ENCODE data around the gene ECE2. TPM values are rescaled to one million over a fixed set of nuclear protein-coding genes. Genes with fewer than 3 reads are reported as not detected.

The ECE2 gene
- total RNA-seq, 1 donor from 2014 or later, result not detected

DNA sequence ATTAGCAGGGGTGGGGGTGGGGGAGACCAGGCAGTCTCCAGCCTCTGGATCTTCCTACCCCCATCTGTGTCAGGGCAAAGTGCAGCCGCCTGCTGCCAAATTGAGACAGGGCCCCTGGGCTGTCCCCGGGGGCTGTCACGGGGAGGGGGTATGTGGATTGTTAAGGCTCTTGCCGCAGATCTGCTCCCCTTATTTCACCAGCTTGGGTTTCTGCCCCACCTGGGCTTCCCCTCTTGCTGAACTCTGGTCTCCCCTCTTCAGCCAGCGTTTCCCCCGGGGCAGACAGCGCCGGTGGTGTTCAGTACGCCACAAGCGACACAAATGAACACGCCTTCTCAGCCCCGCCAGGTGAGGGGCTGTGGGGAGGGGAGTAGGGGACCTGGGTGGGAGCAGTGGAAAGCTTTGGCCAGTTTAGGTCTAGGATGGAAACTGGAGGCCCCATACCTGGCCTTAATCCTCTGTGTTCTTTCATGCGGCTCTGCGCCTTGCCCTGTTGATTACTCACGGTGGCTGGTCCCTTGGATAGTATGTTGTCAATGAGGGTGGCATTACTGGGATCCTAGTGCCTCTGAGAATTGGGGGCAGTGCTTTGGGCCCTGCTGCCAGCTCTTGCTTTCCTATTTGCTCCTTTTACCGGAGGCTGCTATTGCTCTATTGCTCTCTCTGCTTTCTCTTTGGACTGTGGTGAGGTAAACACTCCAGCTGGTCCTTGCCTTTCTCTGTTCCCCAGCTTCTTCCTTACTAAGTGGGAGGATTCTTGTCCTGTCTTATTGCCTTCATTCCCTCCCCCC, 40.2 kb downstream of the ECE2 start:
- TF ChIP-seq, protein P1, sequence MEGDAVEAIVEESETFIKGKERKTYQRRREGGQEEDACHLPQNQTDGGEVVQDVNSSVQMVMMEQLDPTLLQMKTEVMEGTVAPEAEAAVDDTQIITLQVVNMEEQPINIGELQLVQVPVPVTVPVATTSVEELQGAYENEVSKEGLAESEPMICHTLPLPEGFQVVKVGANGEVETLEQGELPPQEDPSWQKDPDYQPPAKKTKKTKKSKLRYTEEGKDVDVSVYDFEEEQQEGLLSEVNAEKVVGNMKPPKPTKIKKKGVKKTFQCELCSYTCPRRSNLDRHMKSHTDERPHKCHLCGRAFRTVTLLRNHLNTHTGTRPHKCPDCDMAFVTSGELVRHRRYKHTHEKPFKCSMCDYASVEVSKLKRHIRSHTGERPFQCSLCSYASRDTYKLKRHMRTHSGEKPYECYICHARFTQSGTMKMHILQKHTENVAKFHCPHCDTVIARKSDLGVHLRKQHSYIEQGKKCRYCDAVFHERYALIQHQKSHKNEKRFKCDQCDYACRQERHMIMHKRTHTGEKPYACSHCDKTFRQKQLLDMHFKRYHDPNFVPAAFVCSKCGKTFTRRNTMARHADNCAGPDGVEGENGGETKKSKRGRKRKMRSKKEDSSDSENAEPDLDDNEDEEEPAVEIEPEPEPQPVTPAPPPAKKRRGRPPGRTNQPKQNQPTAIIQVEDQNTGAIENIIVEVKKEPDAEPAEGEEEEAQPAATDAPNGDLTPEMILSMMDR (IDR thresholded peaks at IDR 0.05; ENCODE audit: insufficient read depth, low read length, severe bottlenecking), result no peak
- FAIRE-seq (no peak), DNase-seq (ENCODE audit: low read depth) (no peak)
- no peaks in the 10 kb centered on the region for H3K27me3 ChIP-seq (ENCODE audit: control insufficient read depth, insufficient read depth, low read length)
- peaks cover 21% of the 10 kb centered on the region for H3K36me3 ChIP-seq (ENCODE audit: control insufficient read depth, insufficient read depth, low read length)
- peak overlapping the region; percentile 59 for H3K4me3 ChIP-seq (ENCODE audit: low read depth, low read length)

DNA sequence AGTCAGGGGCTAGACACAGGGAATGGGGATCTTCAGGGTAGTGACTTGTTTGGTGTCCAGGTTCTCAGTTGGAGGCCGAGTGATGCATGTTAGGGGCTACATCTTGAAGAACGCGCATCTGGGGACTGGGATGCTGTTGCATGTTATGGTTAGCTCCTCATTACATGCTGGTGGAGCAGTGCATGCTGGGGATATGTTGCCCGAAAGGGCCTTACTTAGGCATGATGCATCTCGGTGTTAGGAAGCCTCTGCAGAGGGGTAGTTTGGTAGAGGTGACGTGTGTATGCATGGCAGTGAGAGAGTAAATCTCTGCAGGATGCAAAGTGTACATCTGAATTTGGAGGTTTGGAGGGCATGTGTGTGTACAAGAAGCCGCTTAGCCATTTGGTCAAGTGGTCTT, 41.0 kb downstream of the ECE2 start:
- FAIRE-seq, result no peak

DNA sequence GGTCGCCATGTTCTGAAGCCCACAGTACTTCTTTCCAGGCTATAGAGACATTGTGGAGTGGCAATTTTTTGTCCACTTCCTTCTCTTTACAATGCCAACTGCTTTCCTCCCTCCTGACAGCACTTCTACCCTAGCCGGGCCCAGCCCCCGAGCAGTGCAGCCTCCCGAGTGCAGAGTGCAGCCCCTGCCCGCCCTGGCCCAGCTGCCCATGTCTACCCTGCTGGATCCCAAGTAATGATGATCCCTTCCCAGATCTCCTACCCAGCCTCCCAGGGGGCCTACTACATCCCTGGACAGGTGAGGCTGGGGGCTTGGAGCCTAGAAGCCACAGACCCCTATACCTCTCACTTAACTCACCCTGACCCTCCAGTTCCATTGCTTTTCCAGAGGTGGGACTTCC, 41.4 kb downstream of the ECE2 start:
- FAIRE-seq, result no peak
- DNase-seq (ENCODE audit: low read depth), result no peak
- Histone ChIP-seq H3K27me3 (ENCODE audit: control insufficient read depth, insufficient read depth, low read length) (no peaks in the 10 kb centered on the region), H3K4me3 (ENCODE audit: low read depth, low read length) (no peak overlapping the region), H3K36me3 (ENCODE audit: control insufficient read depth, insufficient read depth, low read length) (peaks cover 31% of the 10 kb centered on the region)
- TF ChIP-seq, protein P1 (IDR thresholded peaks at IDR 0.05; ENCODE audit: insufficient read depth, low read length, severe bottlenecking), result no peak

More for the DNA sequence above, 41.0 kb downstream of the ECE2 start:
- Histone ChIP-seq H3K36me3 (ENCODE audit: control insufficient read depth, insufficient read depth, low read length) (peaks cover 28% of the 10 kb centered on the region), H3K4me3 (ENCODE audit: low read depth, low read length) (no peak overlapping the region), H3K27me3 (ENCODE audit: control insufficient read depth, insufficient read depth, low read length) (no peaks in the 10 kb centered on the region)
- no peak for DNase-seq (ENCODE audit: low read depth)
- TF ChIP-seq, protein P1 (IDR thresholded peaks at IDR 0.05; ENCODE audit: insufficient read depth, low read length, severe bottlenecking), result no peak

DNA sequence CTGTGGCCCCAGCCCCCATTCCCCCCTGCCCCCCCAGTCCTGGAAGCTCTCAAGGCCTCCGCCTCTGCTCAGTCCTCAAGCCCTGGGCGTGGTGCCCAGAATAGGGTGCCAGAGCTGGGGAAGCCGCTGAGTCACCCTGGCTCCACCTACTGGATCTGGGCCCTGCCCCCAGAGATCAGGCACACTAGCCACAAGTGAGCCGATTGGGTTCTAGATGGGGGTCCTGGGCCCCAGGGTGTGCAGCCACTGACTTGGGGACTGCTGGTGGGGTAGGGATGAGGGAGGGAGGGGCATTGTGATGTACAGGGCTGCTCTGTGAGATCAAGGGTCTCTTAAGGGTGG, 44.3 kb downstream of the ECE2 start:
- FAIRE-seq, result no peak
- peaks cover 53% of the 10 kb centered on the region for H3K36me3 ChIP-seq (ENCODE audit: control insufficient read depth, insufficient read depth, low read length)
- H3K27me3 ChIP-seq (ENCODE audit: control insufficient read depth, insufficient read depth, low read length), result no peaks in the 10 kb centered on the region
- DNase-seq (ENCODE audit: low read depth), result peak; percentile 89
- TF ChIP-seq, protein P1 (IDR thresholded peaks at IDR 0.05; ENCODE audit: insufficient read depth, low read length, severe bottlenecking), result no peak
- peak overlapping the region; percentile 13 for H3K4me3 ChIP-seq (ENCODE audit: low read depth, low read length)

DNA sequence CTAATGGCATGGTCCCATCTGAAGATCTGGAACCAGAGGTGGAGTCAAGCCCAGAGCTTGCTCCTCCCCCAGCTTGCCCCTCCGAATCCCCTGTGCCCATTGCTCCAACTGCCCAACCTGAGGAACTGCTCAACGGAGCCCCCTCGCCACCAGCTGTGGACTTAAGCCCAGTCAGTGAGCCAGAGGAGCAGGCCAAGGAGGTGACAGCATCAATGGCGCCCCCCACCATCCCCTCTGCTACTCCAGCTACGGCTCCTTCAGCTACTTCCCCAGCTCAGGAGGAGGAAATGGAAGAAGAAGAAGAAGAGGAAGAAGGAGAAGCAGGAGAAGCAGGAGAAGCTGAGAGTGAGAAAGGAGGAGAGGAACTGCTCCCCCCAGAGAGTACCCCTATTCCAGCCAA, 45.8 kb downstream of the ECE2 start:
- TF ChIP-seq, protein P1 (IDR thresholded peaks at IDR 0.05; ENCODE audit: insufficient read depth, low read length, severe bottlenecking), result no peak
- H3K36me3 ChIP-seq (ENCODE audit: control insufficient read depth, insufficient read depth, low read length), result peaks cover 64% of the 10 kb centered on the region

More for the DNA sequence above, 45.8 kb downstream of the ECE2 start:
- H3K27me3 ChIP-seq (ENCODE audit: control insufficient read depth, insufficient read depth, low read length), result no peaks in the 10 kb centered on the region
- FAIRE-seq, result no peak
- H3K4me3 ChIP-seq (ENCODE audit: low read depth, low read length), result no peak overlapping the region
- DNase-seq (ENCODE audit: low read depth), result no peak

Measured in bronchial epithelial cell (primary cell).